SW480 (cell line): ENCODE measurements around the gene FOLR1.

Experiments used
- DNase-seq: peaks from one replicate; pipeline ENCODE4 v3.0.0-alpha.2; 2016; ENCODE audit warnings: low spot score

FOLR1 gene

DNA sequence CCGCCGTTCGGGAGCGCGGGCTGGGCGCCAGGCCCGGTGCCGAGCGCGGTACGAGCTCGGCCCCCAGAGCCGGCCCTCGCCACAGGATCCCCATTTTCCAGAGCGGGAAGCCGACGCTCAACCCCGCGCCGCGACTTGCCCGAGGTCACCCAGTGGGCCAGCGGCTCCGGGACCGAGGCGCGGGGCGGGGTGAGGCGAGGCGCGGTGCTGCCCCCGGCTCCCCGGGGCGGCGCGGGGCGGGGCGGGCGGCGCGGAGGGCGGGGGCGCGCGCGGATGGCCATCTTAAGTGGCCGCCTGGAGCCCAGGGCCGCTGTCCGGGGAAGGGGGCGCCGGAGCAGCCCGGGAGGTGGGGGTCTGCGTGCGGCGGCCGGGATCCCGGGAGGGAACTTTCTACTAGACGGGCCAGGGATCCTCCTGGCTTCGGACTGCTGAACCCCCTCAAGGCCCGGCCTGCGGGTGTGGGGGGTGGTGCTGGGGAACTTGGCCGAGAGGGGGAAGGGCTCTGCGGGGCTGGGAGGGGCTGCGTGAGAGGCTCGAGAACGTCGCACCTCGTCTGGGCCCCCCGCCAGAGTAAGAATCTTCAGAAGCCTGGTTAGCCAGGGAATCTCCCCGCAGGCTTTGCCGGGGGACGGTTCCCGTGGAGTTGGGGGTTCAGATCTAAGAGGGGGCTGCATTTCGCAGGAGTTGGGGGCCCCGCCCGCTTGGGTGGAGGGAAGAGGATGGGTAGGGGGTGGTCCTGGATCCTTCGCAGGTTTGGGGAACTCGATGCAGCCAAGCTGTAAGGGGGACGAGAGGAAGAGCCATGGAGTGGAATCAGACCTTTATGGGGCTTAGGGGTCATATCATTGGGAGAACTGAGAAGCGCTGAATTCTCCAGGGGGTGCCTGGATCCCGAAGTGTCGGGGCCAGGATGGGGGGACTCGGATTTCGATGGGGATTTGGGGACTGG lies 31.9 kb downstream of the FOLR1 start:
- DNase-seq, result peak; percentile 32

DNA sequence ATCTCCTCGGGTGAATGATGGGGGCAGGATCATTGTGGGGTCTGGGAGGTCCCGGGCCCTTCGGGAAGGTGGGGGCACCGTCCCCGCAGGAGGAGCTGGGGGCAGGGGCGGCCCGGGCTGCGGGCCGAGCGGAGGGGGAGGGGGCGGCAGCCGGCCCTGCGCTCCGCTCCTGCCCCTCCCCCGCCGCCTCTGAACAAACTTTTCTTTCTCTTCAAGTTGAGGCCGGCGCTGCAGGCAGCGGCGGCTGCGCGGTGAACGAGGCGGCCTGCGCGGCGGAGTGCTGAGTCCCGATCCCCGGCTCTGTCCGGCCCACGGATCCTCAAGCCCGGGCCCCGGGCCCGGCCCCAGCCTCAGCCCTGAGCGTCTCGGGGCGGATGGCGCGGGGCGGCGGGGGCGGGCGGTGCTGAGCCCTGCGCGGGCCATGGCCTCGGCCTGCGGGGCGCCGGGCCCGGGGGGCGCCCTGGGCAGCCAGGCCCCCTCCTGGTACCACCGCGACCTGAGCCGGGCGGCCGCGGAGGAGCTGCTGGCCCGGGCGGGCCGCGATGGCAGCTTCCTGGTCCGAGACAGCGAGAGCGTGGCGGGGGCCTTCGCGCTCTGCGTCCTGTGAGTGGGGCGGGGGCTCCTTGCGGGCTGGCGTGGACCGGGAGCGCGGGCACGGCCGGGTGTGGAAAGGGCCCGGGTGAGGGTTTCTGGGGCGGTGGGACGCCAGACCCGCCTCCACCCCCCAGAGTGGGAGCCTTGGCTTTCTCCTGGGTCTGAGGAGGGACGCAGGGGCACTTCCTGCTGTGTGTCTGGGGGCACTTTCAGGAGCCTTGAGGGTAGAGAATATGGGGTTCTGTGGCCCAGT lies 32.8 kb downstream of the FOLR1 start, which contains the start of gene INPPL1:
INPPL1 (plus strand) TSS at position 204 of the 847 bp plus-strand sequence; CDS start at position 422, 218 bp downstream.
- peak; percentile 52 for DNase-seq

GRCh38 chr11:72225411-72225951 lies 33.5 kb downstream of the FOLR1 start:
- no peak for DNase-seq

DNA sequence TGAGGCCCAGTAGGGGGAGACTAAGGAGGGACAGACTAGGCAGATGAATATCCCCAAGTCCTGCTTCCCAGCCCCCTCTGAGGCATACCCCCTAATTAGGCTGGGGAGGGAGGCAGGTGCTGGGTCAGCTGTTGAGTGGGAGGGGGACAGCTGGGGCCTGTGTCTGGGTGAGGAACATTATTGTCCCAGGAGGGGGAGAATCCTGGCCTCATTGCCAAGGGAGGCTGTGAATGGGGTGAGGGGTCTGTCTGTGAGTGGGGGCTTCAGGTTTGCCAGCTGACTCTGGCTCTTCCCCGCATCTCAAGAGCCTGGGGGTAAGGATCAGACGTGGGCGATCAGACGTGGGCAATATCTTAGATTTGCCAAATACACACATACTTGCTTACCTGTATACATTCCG lies 34.8 kb downstream of the FOLR1 start:
- DNase-seq, result no peak

DNA sequence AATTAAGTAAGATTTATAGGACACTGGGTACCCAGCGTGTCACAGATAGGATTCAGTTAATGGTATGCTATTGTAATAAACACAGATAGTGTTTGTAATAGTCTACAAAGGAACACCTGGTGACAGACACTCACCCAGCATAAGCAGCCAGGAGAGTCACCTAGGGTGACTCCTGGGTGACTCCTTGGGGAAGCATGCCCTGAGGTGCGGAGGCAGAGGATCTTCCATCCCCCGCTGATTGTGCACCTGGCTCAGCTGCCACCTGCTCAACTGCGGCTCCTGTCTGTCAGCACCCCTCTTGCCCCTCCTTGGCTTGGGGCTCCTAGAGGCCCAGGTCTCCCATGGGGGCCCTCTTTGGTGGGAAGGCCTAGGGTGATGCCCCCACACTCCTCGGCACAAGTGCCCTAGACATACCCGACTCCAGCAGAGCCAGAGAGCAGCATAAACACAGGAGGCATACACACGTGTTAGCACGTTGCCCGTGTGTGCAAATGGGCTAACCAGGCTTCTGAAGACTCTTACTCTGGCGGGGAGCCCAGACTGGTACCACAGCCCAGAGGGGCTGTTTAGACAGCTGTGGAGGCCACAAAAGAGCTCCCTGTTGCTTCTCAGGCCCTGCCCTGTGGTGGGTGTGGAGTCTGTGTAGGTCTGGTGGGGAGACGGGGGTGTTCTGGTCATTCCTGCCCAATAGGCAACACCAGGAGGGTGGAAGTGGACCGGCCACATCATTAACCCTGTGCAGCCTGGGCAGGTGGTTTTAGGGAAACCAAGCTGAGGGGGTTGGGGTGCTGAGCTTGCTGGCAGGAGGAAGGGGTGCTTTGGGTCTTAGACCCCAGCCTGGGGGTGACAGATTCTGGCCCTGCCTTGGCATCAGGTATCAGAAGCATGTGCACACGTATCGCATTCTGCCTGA lies 35.6 kb downstream of the FOLR1 start:
- DNase-seq, result no peak

DNA sequence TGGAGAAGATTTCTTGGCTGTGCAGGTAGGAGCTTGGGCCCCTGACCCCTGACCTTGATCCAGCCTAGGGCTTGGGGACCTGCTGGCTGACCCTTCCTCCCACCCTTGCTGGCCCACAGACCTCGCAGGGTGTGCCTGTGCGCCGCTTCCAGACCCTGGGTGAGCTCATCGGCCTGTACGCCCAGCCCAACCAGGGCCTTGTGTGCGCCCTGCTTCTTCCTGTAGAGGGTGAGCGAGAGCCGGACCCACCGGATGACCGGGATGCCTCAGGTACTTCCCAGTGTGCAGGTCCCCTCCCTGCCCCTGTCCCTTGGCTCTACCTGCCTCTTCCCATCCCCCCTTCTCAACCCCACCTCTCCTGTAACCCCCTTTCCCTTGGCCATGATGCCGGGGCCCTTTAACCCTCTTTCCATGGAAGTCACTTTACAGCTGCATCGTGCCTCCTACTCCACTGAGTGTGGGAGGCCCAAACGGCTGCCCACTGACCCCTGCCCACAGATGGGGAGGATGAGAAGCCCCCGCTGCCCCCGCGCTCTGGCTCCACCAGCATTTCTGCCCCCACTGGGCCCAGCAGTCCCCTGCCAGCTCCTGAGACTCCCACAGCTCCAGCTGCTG lies 36.4 kb downstream of the FOLR1 start:
- DNase-seq, result no peak

- DNase-seq, result no peak
Observed at GRCh38 chr11:72228844-72229231, 36.9 kb downstream of the FOLR1 start.

DNA sequence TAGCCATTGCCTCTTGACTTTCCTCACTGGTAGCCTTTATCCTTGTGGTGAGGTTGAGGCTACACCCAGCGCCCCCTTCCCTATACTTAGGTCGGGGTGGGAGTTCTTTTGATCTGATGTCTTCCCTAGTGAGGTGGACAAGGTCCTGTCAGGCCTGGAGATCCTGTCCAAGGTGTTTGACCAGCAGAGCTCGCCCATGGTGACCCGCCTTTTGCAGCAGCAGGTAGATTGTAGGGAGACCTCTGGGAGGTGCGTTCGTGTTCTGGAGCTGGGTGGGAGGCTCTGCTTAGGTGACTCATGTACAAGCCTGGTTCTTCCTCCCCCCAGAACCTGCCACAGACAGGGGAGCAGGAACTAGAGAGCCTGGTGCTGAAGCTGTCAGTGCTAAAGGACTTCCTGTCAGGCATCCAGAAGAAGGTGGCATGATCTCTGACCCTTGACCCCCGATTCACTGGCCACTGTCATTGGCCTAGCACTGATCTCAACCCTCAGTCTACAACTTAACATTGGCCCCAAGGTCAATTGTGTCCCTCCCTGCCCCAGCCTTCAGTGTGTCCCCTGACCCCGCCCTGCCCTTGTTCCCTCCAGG lies 37.5 kb downstream of the FOLR1 start:
- DNase-seq, result no peak

- DNase-seq, result no peak
Observed at GRCh38 chr11:72229925-72230763, 38.2 kb downstream of the FOLR1 start.

DNA sequence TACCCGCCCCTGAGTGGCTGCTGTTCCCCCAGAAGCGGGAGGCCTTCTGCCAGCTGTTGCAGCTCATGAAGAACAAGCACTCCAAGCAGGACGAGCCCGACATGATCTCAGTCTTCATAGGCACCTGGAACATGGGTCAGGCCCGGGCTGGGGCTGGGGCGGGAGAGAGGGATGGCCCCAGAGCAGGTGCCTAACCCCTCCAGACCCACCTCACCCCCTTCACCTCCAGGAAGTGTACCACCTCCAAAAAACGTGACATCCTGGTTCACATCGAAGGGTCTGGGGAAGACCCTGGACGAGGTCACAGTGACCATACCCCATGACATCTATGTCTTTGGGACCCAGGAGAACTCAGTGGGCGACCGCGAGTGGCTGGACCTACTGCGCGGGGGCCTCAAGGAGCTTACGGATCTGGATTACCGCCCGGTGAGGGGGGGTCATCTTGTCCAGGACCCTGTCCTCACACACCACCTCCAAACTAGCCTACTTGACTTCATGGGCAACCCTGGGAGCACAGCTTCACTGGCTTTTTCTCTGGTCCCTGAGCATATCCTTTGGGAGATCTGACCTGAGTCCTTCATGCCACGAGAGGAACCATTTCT lies 38.9 kb downstream of the FOLR1 start:
- DNase-seq, result no peak

- no peak for DNase-seq
Observed at GRCh38 chr11:72231396-72232259, 39.7 kb downstream of the FOLR1 start.

DNA sequence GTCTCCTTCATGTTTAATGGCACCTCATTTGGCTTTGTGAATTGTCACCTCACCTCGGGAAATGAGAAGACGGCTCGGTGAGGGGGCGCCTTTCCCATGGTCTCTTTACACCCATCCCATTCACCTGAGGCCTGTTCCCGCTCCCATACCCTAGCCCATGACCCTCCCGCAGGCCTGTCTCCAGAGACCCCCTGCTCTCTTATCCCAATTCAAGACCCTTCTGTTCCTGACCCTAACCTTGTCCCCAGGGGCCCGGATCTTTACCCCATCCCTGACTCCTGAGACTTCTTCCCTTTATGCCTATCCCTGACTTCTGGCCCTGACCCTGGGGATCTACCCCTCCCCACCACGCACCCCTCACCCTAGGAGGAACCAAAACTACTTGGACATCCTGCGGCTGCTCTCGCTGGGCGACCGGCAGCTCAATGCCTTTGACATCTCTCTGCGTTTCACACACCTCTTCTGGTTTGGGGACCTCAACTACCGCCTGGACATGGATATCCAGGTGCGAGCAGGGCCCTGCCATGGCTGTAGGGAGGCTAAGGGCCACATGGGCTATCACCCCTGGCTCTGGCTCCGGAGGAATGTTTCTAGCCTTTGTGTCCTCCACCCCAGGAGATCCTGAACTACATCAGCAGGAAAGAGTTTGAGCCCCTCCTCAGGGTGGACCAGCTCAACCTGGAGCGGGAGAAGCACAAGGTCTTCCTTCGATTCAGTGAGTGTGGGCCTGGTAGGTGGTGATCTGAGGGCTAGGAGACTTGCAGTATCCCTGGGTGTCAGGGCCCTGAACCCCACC lies 40.5 kb downstream of the FOLR1 start:
- DNase-seq, result no peak

- DNase-seq, result no peak
Observed at GRCh38 chr11:72233056-72233772, 41.3 kb downstream of the FOLR1 start.

DNA sequence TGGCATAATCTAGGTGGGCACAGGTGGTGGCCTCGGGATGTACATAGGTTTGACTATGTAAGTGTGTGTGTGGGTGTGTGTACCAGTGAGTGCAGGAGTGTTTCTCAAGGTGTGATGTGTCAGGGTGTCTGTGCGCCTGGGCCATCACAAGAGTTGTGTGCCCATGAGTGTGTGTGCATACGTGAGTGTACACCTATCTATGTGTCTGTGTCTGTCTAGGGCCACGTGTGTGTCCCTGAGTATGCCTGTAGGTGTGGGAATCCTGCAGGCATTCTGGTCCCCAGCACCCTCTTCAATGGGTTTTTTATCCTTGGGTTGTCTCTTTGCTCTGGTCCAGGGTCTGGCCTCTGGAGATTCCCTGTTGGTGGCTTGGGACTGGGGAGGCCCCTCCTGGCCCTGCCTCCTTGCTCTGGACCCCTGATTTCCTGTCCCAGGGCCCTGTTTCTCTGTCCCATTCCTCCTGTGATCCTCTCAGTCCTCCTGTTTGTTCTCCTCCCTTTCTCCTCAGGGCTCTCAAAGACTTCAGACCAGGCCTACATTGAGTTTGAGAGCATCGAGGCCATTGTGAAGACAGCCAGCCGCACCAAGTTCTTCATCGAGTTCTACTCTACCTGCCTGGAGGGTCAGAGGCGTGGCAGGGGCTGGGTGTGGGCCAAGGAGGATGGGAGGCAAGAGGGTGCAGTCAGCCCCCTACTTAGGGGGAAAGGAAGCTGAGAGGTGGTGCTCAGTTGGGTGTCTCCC lies 42.0 kb downstream of the FOLR1 start:
- DNase-seq, result no peak

DNA sequence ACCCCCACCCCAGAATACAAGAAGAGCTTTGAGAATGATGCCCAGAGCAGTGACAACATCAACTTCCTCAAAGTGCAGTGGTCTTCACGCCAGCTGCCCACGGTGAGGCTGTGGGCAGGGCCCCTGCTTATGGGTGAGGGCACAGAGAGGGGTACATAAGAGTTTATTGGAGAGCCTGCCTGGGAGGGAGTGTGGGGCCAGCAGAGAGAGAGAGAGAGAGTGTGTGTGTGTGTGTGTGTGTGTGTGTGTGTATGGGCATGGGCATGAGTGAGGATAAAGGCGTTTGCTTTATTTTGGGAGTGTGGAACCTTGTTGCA lies 42.5 kb downstream of the FOLR1 start:
- no peak for DNase-seq

DNA sequence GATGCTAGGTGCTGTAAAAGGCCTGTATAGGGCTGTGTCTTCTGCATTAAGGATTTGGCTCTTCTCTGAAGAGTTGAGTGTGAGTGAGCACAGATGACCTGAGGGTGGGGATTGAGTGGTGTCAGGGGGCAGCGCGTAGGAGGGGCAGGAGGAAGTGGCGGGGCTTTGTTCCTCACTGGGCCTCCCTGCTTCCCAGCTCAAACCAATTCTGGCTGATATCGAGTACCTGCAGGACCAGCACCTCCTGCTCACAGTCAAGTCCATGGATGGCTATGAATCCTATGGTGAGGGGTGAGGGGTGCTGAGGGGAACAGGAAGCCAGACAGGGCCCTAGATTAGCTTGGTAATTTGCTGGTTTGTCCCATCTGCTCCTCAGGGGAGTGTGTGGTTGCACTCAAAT lies 43.0 kb downstream of the FOLR1 start:
- DNase-seq, result no peak
